Left lung (tissue), 10 donors: ENCODE measurements around the gene EXOC4. TPM values are rescaled to one million over a fixed set of nuclear protein-coding genes. Genes with fewer than 3 reads are reported as not detected.

Experiments
- ATAC-seq: fragments of 200-7000 bp; cut with Tn5 transposase; one replicate; pipeline ENCODE4 v1.9.1; 2020; ENCODE audit warnings: moderate library complexity
- DNase-seq, 4 donors: peaks; one replicate each; pipeline ENCODE4 v3.0.0-alpha.2; 2013 to 2020
- H3K27ac ChIP-seq, 2 donors: fragments of 200-600 bp; sonication (generic) in 1 of 2; one replicate each; pipeline versions ENCODE4 v1.5.0 to v1.8.0; 2020 to 2021
- H3K27me3 ChIP-seq, 2 donors: fragments of 200-600 bp; sonication (generic) in 1 of 2; one replicate each; pipeline versions ENCODE4 v1.5.0 to v1.8.0; 2020 to 2021
- H3K36me3 ChIP-seq, 2 donors: fragments of 200-600 bp; sonication (generic) in 1 of 2; one replicate each; pipeline versions ENCODE4 v1.5.0 to v1.8.0; 2020 to 2021
- H3K4me1 ChIP-seq, 2 donors: fragments of 200-600 bp; one replicate each; pipeline ENCODE4 v1.8.0; 2021
- H3K4me3 ChIP-seq, 2 donors: fragments of 200-600 bp; sonication (generic) in 1 of 2; one replicate each; pipeline versions ENCODE4 v1.5.0 to v1.8.0; 2020 to 2021; ENCODE audit warnings: mild to moderate bottlenecking in 1 of 2
- H3K9me3 ChIP-seq, 2 donors: fragments of 200-600 bp; sonication (generic) in 1 of 2; one replicate each; pipeline versions ENCODE4 v1.5.0 to v1.8.0; 2020 to 2021
- intact Hi-C, 2 donors: fragments of 100-400 bp; cut with DNase I; formaldehyde crosslinking; loops; one replicate each; pipeline versions ENCODE4 v1.11.2 to v1.14.2; 2022
- polyA plus RNA-seq, 6 donors: library from polyadenylated mRNA; unstranded; fragments of 120-200 nt; gene quantifications; one replicate each; pipeline ENCODE4 v1.2.1, GENCODE V29; 2013; ENCODE audit not compliant: insufficient read length in 6 of 6
- total RNA-seq, 2 donors: library from RNA; stranded (reverse); fragmentation: NEBNext Ultra II Directional; extraction: Animal tissue kit (Norgen Biotek cat#: 25700); gene quantifications; one replicate each; pipeline ENCODE4 v1.2.1, GENCODE V29; 2021
- TF ChIP-seq, protein P1 (sequence below), 2 donors: fragments of 200-600 bp; sonication (generic) in 1 of 2; IDR thresholded peaks; one replicate each; pipeline versions ENCODE4 v1.5.0 to v1.8.0; 2021; ENCODE audit warnings: antibody characterized with exemption in 2 of 2
- donor health status: DM: no; HTN: yes; CAD: no.
- donor health status: DM: no; HTN: no; CAD: no.

The EXOC4 gene
- total and polyA plus RNA-seq, 8 donors: 52.5 to 79.4 (median 65.9) TPM

DNA sequence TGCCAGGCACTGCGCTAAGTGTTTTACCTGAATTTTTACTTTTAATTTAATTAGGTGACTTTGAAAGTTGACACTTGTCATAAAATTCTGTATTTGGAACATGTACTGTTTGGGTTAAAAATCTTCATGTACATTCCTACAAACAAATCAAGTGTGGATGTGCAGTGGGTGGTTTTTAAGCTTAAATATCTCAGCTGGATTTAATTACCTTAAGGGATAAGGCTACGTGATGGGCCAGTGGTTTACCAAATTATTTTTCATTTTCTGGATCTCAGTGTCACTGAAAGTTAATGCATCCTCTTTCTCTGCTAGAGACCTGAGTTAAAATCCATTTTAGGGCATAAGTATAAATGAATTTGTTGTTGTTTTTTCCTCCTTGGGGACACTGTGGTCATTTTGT, 51.1 kb downstream of the EXOC4 start:
- ATAC-seq (no peak), DNase-seq (no peak)
- H3K4me3 ChIP-seq: no peak overlapping the region
- H3K36me3 ChIP-seq: peaks cover 0 to 34% of the 10 kb centered on the region in 2 donors
- no peak overlapping the region for H3K27ac ChIP-seq
- peaks cover 3 to 6% of the 10 kb centered on the region in 2 donors for H3K4me1 ChIP-seq
- no peaks in the 10 kb centered on the region for H3K27me3 ChIP-seq
- intact Hi-C loops: no loop called here
- TF ChIP-seq, protein P1, sequence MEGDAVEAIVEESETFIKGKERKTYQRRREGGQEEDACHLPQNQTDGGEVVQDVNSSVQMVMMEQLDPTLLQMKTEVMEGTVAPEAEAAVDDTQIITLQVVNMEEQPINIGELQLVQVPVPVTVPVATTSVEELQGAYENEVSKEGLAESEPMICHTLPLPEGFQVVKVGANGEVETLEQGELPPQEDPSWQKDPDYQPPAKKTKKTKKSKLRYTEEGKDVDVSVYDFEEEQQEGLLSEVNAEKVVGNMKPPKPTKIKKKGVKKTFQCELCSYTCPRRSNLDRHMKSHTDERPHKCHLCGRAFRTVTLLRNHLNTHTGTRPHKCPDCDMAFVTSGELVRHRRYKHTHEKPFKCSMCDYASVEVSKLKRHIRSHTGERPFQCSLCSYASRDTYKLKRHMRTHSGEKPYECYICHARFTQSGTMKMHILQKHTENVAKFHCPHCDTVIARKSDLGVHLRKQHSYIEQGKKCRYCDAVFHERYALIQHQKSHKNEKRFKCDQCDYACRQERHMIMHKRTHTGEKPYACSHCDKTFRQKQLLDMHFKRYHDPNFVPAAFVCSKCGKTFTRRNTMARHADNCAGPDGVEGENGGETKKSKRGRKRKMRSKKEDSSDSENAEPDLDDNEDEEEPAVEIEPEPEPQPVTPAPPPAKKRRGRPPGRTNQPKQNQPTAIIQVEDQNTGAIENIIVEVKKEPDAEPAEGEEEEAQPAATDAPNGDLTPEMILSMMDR (IDR thresholded peaks at IDR 0.05): no peak
- H3K9me3 ChIP-seq: no peaks in the 10 kb centered on the region

DNA sequence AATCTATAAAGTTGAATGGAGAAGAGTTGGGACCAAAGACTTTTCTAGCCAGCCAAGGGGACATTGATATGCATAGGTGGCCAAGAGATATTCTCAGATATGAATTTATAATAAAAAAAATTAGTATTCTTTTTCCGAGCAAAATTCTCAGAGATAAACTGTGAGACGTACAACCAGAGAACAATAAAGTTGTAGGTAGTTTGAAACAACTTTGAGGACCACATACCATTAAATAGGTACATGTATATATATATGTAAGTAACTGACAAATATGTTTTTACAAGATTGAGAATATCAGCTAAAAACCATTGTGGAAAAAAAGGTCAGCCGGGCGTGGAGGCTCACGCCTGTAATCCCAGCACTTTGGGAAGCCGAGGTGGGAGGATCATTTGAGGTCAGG, 56.5 kb downstream of the EXOC4 start:
- Histone ChIP-seq H3K4me1 (no peaks in the 10 kb centered on the region), H3K27me3 (no peaks in the 10 kb centered on the region), H3K9me3 (no peaks in the 10 kb centered on the region), H3K36me3 (peaks cover 0 to 43% of the 10 kb centered on the region in 2 donors), H3K27ac (no peak overlapping the region), H3K4me3 (no peak overlapping the region)
- DNase-seq: no peak
- intact Hi-C loops: no loop called here
- TF ChIP-seq, protein P1 (IDR thresholded peaks at IDR 0.05): no peak
- ATAC-seq: no peak

- DNase-seq (peak in 2 of 4 donors; percentile 23 to 45), ATAC-seq (no peak)
- Histone ChIP-seq H3K36me3 (peaks cover 0 to 43% of the 10 kb centered on the region in 2 donors), H3K27me3 (no peaks in the 10 kb centered on the region), H3K27ac (no peak overlapping the region), H3K4me3 (no peak overlapping the region), H3K9me3 (no peaks in the 10 kb centered on the region), H3K4me1 (no peaks in the 10 kb centered on the region)
- intact Hi-C loops: no loop called here
- TF ChIP-seq, protein P1 (IDR thresholded peaks at IDR 0.05): no peak
These were observed 57.5 kb downstream of the EXOC4 start for GRCh38 chr7:133310232-133310862.

- TF ChIP-seq, protein P1 (IDR thresholded peaks at IDR 0.05): no peak
- Histone ChIP-seq H3K9me3 (no peaks in the 10 kb centered on the region), H3K27me3 (no peaks in the 10 kb centered on the region), H3K4me3 (no peak overlapping the region), H3K4me1 (no peaks in the 10 kb centered on the region), H3K36me3 (peaks cover 0 to 19% of the 10 kb centered on the region in 2 donors), H3K27ac (no peak overlapping the region)
- DNase-seq (no peak), ATAC-seq (no peak)
- intact Hi-C loops: no loop called here
These were observed 60.7 kb downstream of the EXOC4 start for GRCh38 chr7:133313575-133313974.

DNA sequence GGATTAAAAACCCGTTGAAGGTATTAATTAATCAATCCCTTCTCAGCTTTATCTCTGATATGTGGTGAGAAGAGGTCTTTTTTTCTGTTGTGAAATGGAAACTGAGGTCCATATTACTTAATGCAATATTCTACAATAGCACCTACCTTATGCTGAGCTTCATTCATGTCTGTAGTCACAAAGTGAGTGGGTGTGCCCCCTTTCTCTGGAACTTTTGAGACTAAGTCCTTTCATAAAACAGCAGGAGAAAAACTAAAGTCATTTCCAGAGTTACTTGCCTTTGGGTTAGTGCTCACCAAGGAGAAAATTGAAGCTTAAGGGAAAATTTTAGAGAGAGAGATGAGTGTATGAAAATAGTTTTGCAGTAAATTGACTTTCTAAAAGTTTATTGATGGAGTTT, 61.2 kb downstream of the EXOC4 start:
- Histone ChIP-seq H3K4me3 (no peak overlapping the region), H3K9me3 (no peaks in the 10 kb centered on the region), H3K36me3 (peaks cover 0 to 14% of the 10 kb centered on the region in 2 donors), H3K27ac (no peak overlapping the region), H3K4me1 (no peaks in the 10 kb centered on the region), H3K27me3 (no peaks in the 10 kb centered on the region)
- intact Hi-C loops: no loop called here
- ATAC-seq (no peak), DNase-seq (no peak)
- TF ChIP-seq, protein P1 (IDR thresholded peaks at IDR 0.05): no peak
